GM10248 (cell line): ENCODE results near the gene MTHFD2L.

Source experiments
- CTCF ChIA-PET: fragments of 300-600 bp; sonication (Branson Sonifier 250); formaldehyde crosslinking; extraction: SDS; loops from one replicate; lab custom pipeline; 2021; ENCODE audit warnings: antibody characterized with exemption; lab: Yijun Ruan, JAX
- POLR2A ChIA-PET: fragments of 350-650 bp; sonication (Branson Sonifier 250); formaldehyde crosslinking; extraction: SDS; loops from one replicate; lab custom pipeline; 2020; ENCODE audit warnings: antibody characterized with exemption; lab: Yijun Ruan, JAX
- DNase-seq: peaks from one replicate; pipeline ENCODE4 v3.0.0; 2012; ENCODE audit errors: extremely low spot score
- TF ChIP-seq, protein P1 (sequence below): IDR thresholded peaks from 2 replicates; pipeline ENCODE4 v1.5.1; 2012; ENCODE audit warnings: mild to moderate bottlenecking, low read depth; ENCODE audit errors: extremely low read depth, missing control alignments, control extremely low read depth

MTHFD2L gene

DNA sequence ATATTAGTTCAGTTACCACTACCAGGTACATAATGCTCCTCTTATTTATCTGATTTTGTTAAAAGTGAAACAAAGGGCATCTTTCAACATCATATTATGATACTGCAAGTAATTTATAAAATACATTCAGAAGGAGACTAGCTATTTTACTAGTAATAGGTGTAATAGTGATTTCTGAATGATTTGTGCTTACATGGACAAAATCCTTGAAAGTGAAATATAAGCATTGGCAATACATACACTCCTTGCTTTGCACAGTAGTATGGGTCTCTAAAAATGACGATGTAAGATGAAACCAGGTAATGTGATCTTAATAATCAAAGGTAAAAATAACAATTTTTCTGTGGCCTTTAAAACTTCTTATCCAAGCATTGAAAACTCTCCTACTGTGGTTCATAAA, 17.5 kb downstream of the MTHFD2L start:
- ChIA-PET POLR2A (no interaction called here), CTCF (interaction anchor here (0.6 to 2.3 kb wide), 4 partner anchors 9 to 15 kb away, joined by 3 to 9 read pairs (median 5); no protein-coding TSS in a partner anchor)
- DNase-seq, result no peak
- TF ChIP-seq, protein P1, sequence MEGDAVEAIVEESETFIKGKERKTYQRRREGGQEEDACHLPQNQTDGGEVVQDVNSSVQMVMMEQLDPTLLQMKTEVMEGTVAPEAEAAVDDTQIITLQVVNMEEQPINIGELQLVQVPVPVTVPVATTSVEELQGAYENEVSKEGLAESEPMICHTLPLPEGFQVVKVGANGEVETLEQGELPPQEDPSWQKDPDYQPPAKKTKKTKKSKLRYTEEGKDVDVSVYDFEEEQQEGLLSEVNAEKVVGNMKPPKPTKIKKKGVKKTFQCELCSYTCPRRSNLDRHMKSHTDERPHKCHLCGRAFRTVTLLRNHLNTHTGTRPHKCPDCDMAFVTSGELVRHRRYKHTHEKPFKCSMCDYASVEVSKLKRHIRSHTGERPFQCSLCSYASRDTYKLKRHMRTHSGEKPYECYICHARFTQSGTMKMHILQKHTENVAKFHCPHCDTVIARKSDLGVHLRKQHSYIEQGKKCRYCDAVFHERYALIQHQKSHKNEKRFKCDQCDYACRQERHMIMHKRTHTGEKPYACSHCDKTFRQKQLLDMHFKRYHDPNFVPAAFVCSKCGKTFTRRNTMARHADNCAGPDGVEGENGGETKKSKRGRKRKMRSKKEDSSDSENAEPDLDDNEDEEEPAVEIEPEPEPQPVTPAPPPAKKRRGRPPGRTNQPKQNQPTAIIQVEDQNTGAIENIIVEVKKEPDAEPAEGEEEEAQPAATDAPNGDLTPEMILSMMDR, result no peak

- TF ChIP-seq, protein P1, result no peak
- DNase-seq, result no peak
- POLR2A ChIA-PET, result no interaction called here
- CTCF ChIA-PET, result interaction anchor here (1.2 to 1.6 kb wide), 2 partner anchors 10 to 497 kb away, joined by 3 to 10 read pairs; no protein-coding TSS in a partner anchor
Measured at GRCh38 chr4:74178798-74179197, 20.9 kb downstream of the MTHFD2L start.

DNA sequence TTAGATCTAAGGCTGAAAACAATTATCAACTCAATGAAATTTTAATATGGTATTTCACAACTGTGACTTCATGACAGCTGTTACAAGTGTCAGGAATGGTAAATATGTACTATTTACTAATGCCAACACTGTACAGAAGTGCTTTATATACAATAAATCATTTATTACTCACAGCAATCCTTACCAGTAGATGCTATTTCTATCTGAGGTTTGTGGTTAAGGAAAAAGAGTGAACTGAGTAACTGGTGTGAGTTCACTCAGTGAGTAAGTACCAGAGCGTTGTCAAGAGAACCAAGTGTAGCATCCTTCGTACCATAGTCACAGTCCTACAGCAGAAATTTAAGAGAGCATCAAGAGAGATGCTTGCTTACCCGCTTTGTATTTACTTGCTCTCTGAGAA, 23.3 kb downstream of the MTHFD2L start:
- CTCF ChIA-PET, result interaction anchor here (1.3 to 2.5 kb wide), 3 partner anchors 8 to 47 kb away, joined by 3 to 10 read pairs (median 5); no protein-coding TSS in a partner anchor
- POLR2A ChIA-PET, result no interaction called here
- no peak for DNase-seq
- TF ChIP-seq, protein P1, result no peak

GRCh38 chr4:74188912-74189311, 31.0 kb downstream of the MTHFD2L start:
- TF ChIP-seq, protein P1, result no peak
- no peak for DNase-seq
- ChIA-PET POLR2A (interaction anchor here (0.7 kb wide), 1 partner anchor 40 kb away, joined by 7 read pairs; no protein-coding TSS in a partner anchor), CTCF (interaction anchor here (0.6 to 3.5 kb wide), 20 partner anchors 9 to 489 kb away, joined by 3 to 23 read pairs (median 6); partner anchors contain the start of gene EPGN)

DNA sequence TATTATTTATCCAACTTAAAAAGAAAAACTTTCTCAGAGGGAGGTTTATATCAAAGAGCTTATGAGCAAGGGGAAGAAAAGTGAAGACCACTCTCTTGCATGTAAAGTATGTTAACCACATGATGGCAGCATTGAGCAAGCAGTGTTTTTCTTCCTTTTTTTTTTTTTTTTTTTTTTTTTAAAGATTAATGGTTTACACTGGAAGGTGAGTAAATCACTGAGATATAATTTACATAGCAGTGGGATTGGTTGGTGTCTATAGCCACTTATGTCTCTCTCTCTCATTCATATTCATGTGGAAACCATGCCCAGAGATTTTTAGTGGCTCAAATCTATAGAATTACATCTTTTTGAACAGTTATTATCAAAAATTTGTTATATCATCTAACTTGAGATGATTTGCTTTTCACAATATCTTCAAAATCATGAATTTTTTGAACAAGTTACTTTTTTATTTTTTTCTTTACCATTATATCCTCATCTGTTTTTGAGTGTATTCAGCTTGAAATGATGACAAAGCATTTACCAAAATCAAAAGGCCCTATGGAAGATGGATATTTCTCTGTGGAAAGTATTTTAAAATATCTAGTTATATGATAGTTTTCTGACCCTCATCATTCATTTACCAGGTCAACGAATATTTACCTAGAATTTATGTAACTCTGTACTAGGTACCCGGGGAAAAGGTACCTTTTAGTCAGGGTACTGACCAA, 31.6 kb downstream of the MTHFD2L start:
- CTCF ChIA-PET, result interaction anchor here (0.6 to 3.5 kb wide), 22 partner anchors 9 to 488 kb away, joined by 3 to 23 read pairs (median 6); partner anchors contain the start of gene EPGN
- TF ChIP-seq, protein P1, result peak; percentile 60
- POLR2A ChIA-PET, result interaction anchor here (0.7 kb wide), 1 partner anchor 40 kb away, joined by 7 read pairs; no protein-coding TSS in a partner anchor
- DNase-seq, result peak; percentile 29

GRCh38 chr4:74190332-74190731, 32.4 kb downstream of the MTHFD2L start:
- CTCF ChIA-PET, result interaction anchor here (0.7 to 3.5 kb wide), 11 partner anchors 10 to 486 kb away, joined by 3 to 23 read pairs (median 8); partner anchors contain the start of gene EPGN
- TF ChIP-seq, protein P1, result no peak
- POLR2A ChIA-PET, result no interaction called here
- DNase-seq, result no peak
